ENCODE measurements around the gene TNFRSF1A.

DNA sequence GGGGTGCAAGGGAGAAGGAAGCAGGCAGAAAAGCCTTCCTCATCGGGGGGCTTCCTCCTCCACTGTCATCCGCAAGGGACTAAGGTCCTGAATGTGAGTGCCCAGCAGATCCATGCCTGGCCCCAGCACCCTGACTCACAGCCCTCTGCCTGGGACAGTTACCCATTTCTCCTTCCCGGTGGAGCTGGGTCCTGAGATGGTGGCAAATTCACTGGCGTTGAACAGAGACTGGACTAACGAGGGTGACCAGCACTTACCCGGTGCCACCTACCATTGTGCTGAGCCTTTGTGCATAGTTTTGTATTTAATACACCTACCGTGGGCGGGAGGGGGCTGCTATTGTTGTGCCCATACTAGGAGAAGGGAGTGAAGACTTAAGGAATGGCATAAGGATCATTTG, 62.2 kb downstream of the TNFRSF1A start:
- TF ChIP-seq, protein P1, sequence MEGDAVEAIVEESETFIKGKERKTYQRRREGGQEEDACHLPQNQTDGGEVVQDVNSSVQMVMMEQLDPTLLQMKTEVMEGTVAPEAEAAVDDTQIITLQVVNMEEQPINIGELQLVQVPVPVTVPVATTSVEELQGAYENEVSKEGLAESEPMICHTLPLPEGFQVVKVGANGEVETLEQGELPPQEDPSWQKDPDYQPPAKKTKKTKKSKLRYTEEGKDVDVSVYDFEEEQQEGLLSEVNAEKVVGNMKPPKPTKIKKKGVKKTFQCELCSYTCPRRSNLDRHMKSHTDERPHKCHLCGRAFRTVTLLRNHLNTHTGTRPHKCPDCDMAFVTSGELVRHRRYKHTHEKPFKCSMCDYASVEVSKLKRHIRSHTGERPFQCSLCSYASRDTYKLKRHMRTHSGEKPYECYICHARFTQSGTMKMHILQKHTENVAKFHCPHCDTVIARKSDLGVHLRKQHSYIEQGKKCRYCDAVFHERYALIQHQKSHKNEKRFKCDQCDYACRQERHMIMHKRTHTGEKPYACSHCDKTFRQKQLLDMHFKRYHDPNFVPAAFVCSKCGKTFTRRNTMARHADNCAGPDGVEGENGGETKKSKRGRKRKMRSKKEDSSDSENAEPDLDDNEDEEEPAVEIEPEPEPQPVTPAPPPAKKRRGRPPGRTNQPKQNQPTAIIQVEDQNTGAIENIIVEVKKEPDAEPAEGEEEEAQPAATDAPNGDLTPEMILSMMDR (conservative IDR thresholded peaks at IDR 0.05; ENCODE audit: low read depth, low read length) = no peak
- no peak for TF ChIP-seq EZH2 (IDR thresholded peaks at IDR 0.05; ENCODE audit: borderline replicate concordance, low read depth, low read length, poor library complexity, severe bottlenecking)
